Nephron (organoid): ENCODE data around the gene CNTN4.

Experiments used
- H3K27ac Mint-ChIP-seq, 3 experiments: 2 replicates each; pipeline ENCODE4 v1.8.0; 2020; ENCODE audit warnings: mixed read lengths in 3 of 3, mild to moderate bottlenecking in 2 of 3, moderate library complexity in 1 of 3
- H3K27me3 Mint-ChIP-seq: 2 replicates; pipeline ENCODE4 v1.8.0; 2021; ENCODE audit warnings: low read depth, mild to moderate bottlenecking, moderate library complexity, mixed read lengths
- H3K36me3 Mint-ChIP-seq: 2 replicates; pipeline ENCODE4 v1.8.0; 2020; ENCODE audit warnings: low read depth, mixed read lengths
- H3K4me1 Mint-ChIP-seq: 2 replicates; pipeline ENCODE4 v1.8.0; 2020; ENCODE audit warnings: mixed read lengths
- H3K4me3 Mint-ChIP-seq, 3 experiments: 2 replicates each; pipeline ENCODE4 v1.8.0; 2020; ENCODE audit warnings: mild to moderate bottlenecking in 3 of 3, mixed read lengths in 3 of 3, moderate library complexity in 2 of 3
- H3K9me3 Mint-ChIP-seq: 2 replicates; pipeline ENCODE4 v1.8.0; 2020; ENCODE audit warnings: mixed read lengths
- CTCF ChIP-seq, 3 experiments: fragments of 200-600 bp; sonication (generic); IDR thresholded peaks; one replicate each; pipeline ENCODE4 v1.5.0; 2021; ENCODE audit warnings: antibody characterized with exemption in 3 of 3; ENCODE audit not compliant: unreplicated experiment in 3 of 3

Gene CNTN4

GRCh38 chr3:2931265-2931664 lies 832.6 kb downstream of the CNTN4 start:
- Mint-ChIP-seq H3K4me1 (no peaks in the 10 kb centered on the region), H3K27me3 (no peaks in the 10 kb centered on the region), H3K36me3 (peaks cover 25% of the 10 kb centered on the region), H3K9me3 (peaks cover 8% of the 10 kb centered on the region), H3K27ac (no peak overlapping the region), H3K4me3 (no peak overlapping the region)
- no peak for TF ChIP-seq CTCF (IDR thresholded peaks at IDR 0.05; ENCODE audit: unreplicated experiment in 3 of 3)

DNA sequence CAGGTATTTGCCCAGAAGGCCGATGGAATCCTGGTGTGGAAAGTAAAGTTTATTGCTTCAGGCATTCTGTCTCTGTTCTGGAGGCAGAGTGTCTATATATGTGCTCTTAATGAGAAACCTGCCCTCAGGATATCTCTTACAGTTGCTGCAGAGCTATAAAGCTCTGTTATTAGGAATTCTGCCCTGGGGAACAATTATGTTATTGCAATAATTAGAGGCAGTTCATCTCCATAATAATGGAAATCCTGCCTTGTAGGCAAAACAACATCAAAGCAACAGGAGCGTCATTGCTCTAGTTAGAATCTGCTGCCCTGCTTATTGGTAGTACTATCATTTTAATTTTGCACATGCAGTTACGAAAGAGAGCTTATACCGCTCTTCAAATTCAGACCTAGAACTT lies 835.9 kb downstream of the CNTN4 start:
- peaks cover 25% of the 10 kb centered on the region for H3K36me3 Mint-ChIP-seq
- H3K27me3 Mint-ChIP-seq, result no peaks in the 10 kb centered on the region
- H3K9me3 Mint-ChIP-seq, result peaks cover 8% of the 10 kb centered on the region
- no peak overlapping the region for H3K4me3 Mint-ChIP-seq
- H3K4me1 Mint-ChIP-seq, result peaks cover 6% of the 10 kb centered on the region
- H3K27ac Mint-ChIP-seq, result no peak overlapping the region
- no peak for TF ChIP-seq CTCF (IDR thresholded peaks at IDR 0.05; ENCODE audit: unreplicated experiment in 3 of 3)

DNA sequence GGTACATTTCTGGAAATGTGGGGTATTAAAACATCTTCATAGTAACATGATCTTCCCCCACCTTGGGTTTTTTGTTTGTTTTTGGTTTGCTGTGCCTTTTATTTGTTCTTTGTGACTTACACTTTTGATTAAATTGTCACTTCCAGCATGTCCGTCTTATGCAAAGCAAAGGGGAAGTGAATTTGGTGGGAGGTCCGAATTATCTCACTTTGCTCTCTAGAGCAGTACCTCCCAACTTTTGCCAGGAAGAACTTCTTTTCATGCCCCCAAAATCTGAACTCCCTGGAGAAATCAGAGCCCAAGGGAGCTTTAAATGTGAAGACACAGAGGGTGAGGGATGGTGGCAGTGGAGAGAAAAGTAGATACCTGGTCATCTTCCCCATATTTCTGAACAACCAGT lies 838.4 kb downstream of the CNTN4 start:
- no peak for TF ChIP-seq CTCF (IDR thresholded peaks at IDR 0.05; ENCODE audit: unreplicated experiment in 3 of 3)
- Mint-ChIP-seq H3K27me3 (no peaks in the 10 kb centered on the region), H3K4me1 (peaks cover 6% of the 10 kb centered on the region), H3K9me3 (peaks cover 3% of the 10 kb centered on the region), H3K27ac (peak overlapping the region in 1 of 3 experiments; percentile 61), H3K36me3 (peaks cover 13% of the 10 kb centered on the region), H3K4me3 (no peak overlapping the region)

GRCh38 chr3:2937592-2937991 lies 838.9 kb downstream of the CNTN4 start:
- no peak overlapping the region for H3K4me3 Mint-ChIP-seq
- peaks cover 6% of the 10 kb centered on the region for H3K4me1 Mint-ChIP-seq
- peaks cover 3% of the 10 kb centered on the region for H3K9me3 Mint-ChIP-seq
- no peaks in the 10 kb centered on the region for H3K27me3 Mint-ChIP-seq
- peak overlapping the region; percentile 31 to 67 (median 61) for H3K27ac Mint-ChIP-seq
- peaks cover 10% of the 10 kb centered on the region for H3K36me3 Mint-ChIP-seq
- no peak for TF ChIP-seq CTCF (IDR thresholded peaks at IDR 0.05; ENCODE audit: unreplicated experiment in 3 of 3)

DNA sequence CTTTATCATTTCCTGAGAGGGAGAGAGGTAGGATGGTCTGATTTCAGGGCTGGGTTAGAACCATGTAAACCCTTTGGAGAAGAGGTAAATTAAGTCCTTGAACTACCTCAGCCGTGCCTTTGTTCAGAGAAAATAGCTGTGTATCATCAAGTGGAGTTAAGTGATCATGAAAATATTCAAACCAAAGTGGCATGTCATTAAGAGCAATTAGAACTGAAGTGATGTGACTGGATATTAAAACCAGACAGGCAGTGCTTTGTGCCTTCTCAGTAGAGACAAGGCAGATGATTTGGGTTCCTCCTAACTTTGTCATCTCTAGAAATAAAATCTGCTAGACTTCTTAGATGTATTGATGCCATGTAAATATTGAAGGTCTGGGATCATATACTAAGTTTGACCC lies 840.0 kb downstream of the CNTN4 start:
- Mint-ChIP-seq H3K4me1 (peaks cover 6% of the 10 kb centered on the region), H3K4me3 (no peak overlapping the region), H3K9me3 (no peaks in the 10 kb centered on the region), H3K27ac (no peak overlapping the region), H3K27me3 (no peaks in the 10 kb centered on the region), H3K36me3 (peaks cover 1% of the 10 kb centered on the region)
- TF ChIP-seq CTCF (IDR thresholded peaks at IDR 0.05; ENCODE audit: unreplicated experiment in 3 of 3), result no peak

GRCh38 chr3:2940062-2940461 lies 841.4 kb downstream of the CNTN4 start:
- no peak for TF ChIP-seq CTCF (IDR thresholded peaks at IDR 0.05; ENCODE audit: unreplicated experiment in 3 of 3)
- H3K27me3 Mint-ChIP-seq, result no peaks in the 10 kb centered on the region
- no peak overlapping the region for H3K27ac Mint-ChIP-seq
- H3K36me3 Mint-ChIP-seq, result no peaks in the 10 kb centered on the region
- no peaks in the 10 kb centered on the region for H3K9me3 Mint-ChIP-seq
- H3K4me3 Mint-ChIP-seq, result no peak overlapping the region
- H3K4me1 Mint-ChIP-seq, result peaks cover 6% of the 10 kb centered on the region
